LNCaP clone FGC (cell line): ENCODE results near the gene AP1S2.

ENCODE experiments used
- DNase-seq: peaks from one replicate; pipeline ENCODE4 v3.0.0-alpha.2; 2011; ENCODE audit warnings: low read depth
- H3K4me3 ChIP-seq: 2 replicates; pipeline ENCODE4 v1.5.1; 2011; ENCODE audit warnings: mild to moderate bottlenecking, low read depth, low read length, control low read depth
- CTCF ChIP-seq: IDR thresholded peaks from 2 replicates; pipeline ENCODE4 v1.5.1; 2012; ENCODE audit warnings: mild to moderate bottlenecking; ENCODE audit not compliant: control insufficient read depth, insufficient read depth; ENCODE audit errors: extremely low read depth

Gene AP1S2

GRCh38 chrX:15825936-15826335, 28.7 kb downstream of the AP1S2 start:
- no peak for TF ChIP-seq CTCF
- no peak for DNase-seq
- no peak overlapping the region for H3K4me3 ChIP-seq

- no peak overlapping the region for H3K4me3 ChIP-seq
Measured at GRCh38 chrX:15822922-15823321, 31.7 kb downstream of the AP1S2 start.

GRCh38 chrX:15820106-15821073, 34.2 kb downstream of the AP1S2 start:
- TF ChIP-seq CTCF = no peak
- no peak for DNase-seq

More at GRCh38 chrX:15822922-15823321, 31.7 kb downstream of the AP1S2 start:
- no peak for TF ChIP-seq CTCF
- no peak for DNase-seq

GRCh38 chrX:15816886-15817285, 37.7 kb downstream of the AP1S2 start:
- DNase-seq = no peak
- H3K4me3 ChIP-seq = no peak overlapping the region
- TF ChIP-seq CTCF = no peak

More at GRCh38 chrX:15820106-15821073, 34.2 kb downstream of the AP1S2 start:
- no peak overlapping the region for H3K4me3 ChIP-seq

GRCh38 chrX:15816438-15816809, 38.2 kb downstream of the AP1S2 start:
- DNase-seq = no peak
- no peak overlapping the region for H3K4me3 ChIP-seq
- TF ChIP-seq CTCF = no peak

- H3K4me3 ChIP-seq = no peak overlapping the region
- no peak for DNase-seq
- peak; percentile 19; the same call in 1 of the 2 replicates for TF ChIP-seq CTCF
Measured at GRCh38 chrX:15815779-15816437, 38.7 kb downstream of the AP1S2 start.
